SK-N-SH treated with all-trans-retinoic acid at 6 μM for 48 hours (cell line): ENCODE measurements around the gene CDKL2.
A peak's percentile ranks its signal among the peaks of the same experiment; 100 is the strongest.

ENCODE experiments used
- ATAC-seq: fragments of 200-7000 bp; cut with Tn5 transposase; 3 replicates; pipeline ENCODE4 v1.9.1; 2020; ENCODE audit warnings: mild to moderate bottlenecking, moderate library complexity
- ARNTL ChIP-seq: fragments of 450-650 bp; formaldehyde crosslinking; IDR thresholded peaks from 2 replicates; pipeline ENCODE4 v1.5.0; 2020; ENCODE audit warnings: low read depth, mild to moderate bottlenecking, moderate library complexity, borderline replicate concordance
- BACH2 ChIP-seq: fragments of 250-450 bp; sonication (Bioruptor Pico); IDR thresholded peaks from 2 replicates; pipeline ENCODE4 v1.9.0; 2021; ENCODE audit warnings: mild to moderate bottlenecking, borderline replicate concordance
- CSDC2 ChIP-seq: fragments of 250-450 bp; sonication (Bioruptor Pico); IDR thresholded peaks from 2 replicates; pipeline ENCODE4 v1.5.0; 2020; ENCODE audit warnings: mild to moderate bottlenecking, moderate library complexity
- GLIS3 ChIP-seq: fragments of 250-450 bp; sonication (Bioruptor Pico); IDR thresholded peaks from 2 replicates; pipeline ENCODE4 v1.5.0; 2020; ENCODE audit warnings: mild to moderate bottlenecking, moderate library complexity
- ISL1 ChIP-seq: fragments of 250-450 bp; sonication (Bioruptor Pico); IDR thresholded peaks from 2 replicates; pipeline ENCODE4 v2.1.2; 2022; ENCODE audit warnings: mild to moderate bottlenecking, moderate library complexity
- OSR1 ChIP-seq: fragments of 250-450 bp; sonication (Bioruptor Pico); IDR thresholded peaks from 2 replicates; pipeline ENCODE4 v1.8.0; 2022; ENCODE audit warnings: moderate library complexity, mild to moderate bottlenecking, inconsistent platforms
- PPARA ChIP-seq: fragments of 250-450 bp; sonication (Bioruptor Pico); IDR thresholded peaks from 2 replicates; pipeline ENCODE4 v1.5.0; 2020; ENCODE audit warnings: mild to moderate bottlenecking, borderline replicate concordance
- RARB ChIP-seq: fragments of 250-450 bp; sonication (Bioruptor Pico); IDR thresholded peaks from 2 replicates; pipeline ENCODE4 v1.8.0; 2021; ENCODE audit warnings: mild to moderate bottlenecking, moderate library complexity
- SNAI2 ChIP-seq: fragments of 250-450 bp; sonication (Bioruptor Pico); IDR thresholded peaks from 2 replicates; pipeline ENCODE4 v1.5.0; 2020; ENCODE audit warnings: mild to moderate bottlenecking, moderate library complexity
- TCF4 ChIP-seq: fragments of 250-450 bp; sonication (Bioruptor Pico); IDR thresholded peaks from 2 replicates; pipeline ENCODE4 v1.8.0; 2021; ENCODE audit warnings: mild to moderate bottlenecking, moderate library complexity, borderline replicate concordance
- TOX ChIP-seq: fragments of 250-450 bp; sonication (Bioruptor Pico); IDR thresholded peaks from 2 replicates; pipeline ENCODE4 v1.8.0; 2021; ENCODE audit warnings: mild to moderate bottlenecking, moderate library complexity, borderline replicate concordance
- ZFP3 ChIP-seq: fragments of 250-450 bp; sonication (Bioruptor Pico); IDR thresholded peaks from 2 replicates; pipeline ENCODE4 v1.5.0; 2020; ENCODE audit warnings: mild to moderate bottlenecking, moderate library complexity
- ZFP30 ChIP-seq: fragments of 450-650 bp; formaldehyde crosslinking; IDR thresholded peaks from 2 replicates; pipeline ENCODE4 v1.5.0; 2022; ENCODE audit warnings: mild to moderate bottlenecking, moderate library complexity
- ZNF565 ChIP-seq: fragments of 450-650 bp; formaldehyde crosslinking; conservative IDR thresholded peaks from 2 replicates; pipeline ENCODE4 v1.5.0; 2020; ENCODE audit warnings: low read depth, mild to moderate bottlenecking, moderate library complexity
- ZNF70 ChIP-seq: fragments of 450-650 bp; formaldehyde crosslinking; IDR thresholded peaks from 2 replicates; pipeline ENCODE4 v1.5.0; 2020; ENCODE audit warnings: mild to moderate bottlenecking, moderate library complexity
- ZNF8 ChIP-seq: fragments of 450-650 bp; formaldehyde crosslinking; IDR thresholded peaks from 2 replicates; pipeline ENCODE4 v1.5.0; 2020; ENCODE audit warnings: mild to moderate bottlenecking, moderate library complexity
- TF ChIP-seq, protein P1 (sequence below): fragments of 250-450 bp; sonication (Bioruptor Pico); IDR thresholded peaks from 2 replicates; pipeline ENCODE4 v1.8.0; 2021; ENCODE audit warnings: low read depth, mild to moderate bottlenecking, moderate library complexity, borderline replicate concordance
- TF ChIP-seq, protein P2 (sequence below): fragments of 250-450 bp; sonication (Bioruptor Pico); IDR thresholded peaks from 2 replicates; pipeline ENCODE4 v1.8.0; 2020; ENCODE audit warnings: mild to moderate bottlenecking, moderate library complexity, borderline replicate concordance
- TF ChIP-seq, protein P3 (sequence below): fragments of 250-450 bp; sonication (Bioruptor Pico); IDR thresholded peaks from 2 replicates; pipeline ENCODE4 v1.5.0; 2020; ENCODE audit warnings: mild to moderate bottlenecking, moderate library complexity
- TF ChIP-seq, protein P4 (sequence below): fragments of 250-450 bp; sonication (Bioruptor Pico); IDR thresholded peaks from 2 replicates; pipeline ENCODE4 v1.5.1; 2021; ENCODE audit warnings: mild to moderate bottlenecking, moderate library complexity

The CDKL2 gene

DNA sequence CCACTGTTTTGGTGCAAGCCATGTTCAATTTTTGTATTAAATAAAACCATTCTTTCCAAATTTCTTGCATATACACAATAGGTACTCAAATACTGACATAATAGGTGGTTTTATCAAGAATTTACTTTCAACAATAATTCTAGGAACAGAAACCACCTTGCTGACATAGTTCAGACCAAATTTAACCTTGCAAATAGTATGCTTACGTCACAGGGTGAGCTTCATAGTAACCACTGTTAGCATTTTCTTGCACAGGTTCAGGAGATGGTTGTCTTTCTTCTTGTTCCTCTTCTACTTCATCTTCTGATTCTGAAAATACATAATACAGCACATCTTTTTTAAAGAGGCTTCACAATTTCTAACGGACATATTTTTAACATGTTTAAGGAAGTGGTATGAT, 25.2 kb upstream of the CDKL2 start (continued):
- TF ChIP-seq, protein P1, sequence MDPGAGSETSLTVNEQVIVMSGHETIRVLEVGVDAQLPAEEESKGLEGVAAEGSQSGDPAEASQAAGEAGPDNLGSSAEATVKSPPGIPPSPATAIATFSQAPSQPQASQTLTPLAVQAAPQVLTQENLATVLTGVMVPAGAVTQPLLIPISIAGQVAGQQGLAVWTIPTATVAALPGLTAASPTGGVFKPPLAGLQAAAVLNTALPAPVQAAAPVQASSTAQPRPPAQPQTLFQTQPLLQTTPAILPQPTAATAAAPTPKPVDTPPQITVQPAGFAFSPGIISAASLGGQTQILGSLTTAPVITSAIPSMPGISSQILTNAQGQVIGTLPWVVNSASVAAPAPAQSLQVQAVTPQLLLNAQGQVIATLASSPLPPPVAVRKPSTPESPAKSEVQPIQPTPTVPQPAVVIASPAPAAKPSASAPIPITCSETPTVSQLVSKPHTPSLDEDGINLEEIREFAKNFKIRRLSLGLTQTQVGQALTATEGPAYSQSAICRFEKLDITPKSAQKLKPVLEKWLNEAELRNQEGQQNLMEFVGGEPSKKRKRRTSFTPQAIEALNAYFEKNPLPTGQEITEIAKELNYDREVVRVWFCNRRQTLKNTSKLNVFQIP (CRISPR knock-in tag), result no peak
- TF ChIP-seq TOX (CRISPR knock-in tag), result no peak

DNA sequence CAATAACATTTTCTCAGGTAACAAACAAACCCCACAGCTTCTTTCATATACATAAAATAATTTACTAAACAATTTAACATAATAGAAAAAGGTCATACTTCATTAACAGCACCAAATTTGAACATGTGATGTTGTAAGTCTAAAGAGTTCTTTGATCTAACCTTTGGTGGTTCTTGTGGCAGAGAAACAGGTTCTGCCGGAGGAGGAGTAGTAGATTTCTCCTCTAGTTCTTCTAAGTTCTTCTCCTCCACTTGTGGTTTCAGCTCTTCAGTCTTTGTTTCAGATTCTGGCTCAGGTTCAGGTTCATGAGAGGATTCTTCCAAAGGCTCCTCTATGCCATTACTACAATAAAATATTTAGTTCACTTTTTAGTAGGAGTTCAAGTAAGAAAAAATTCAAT, 24.6 kb upstream of the CDKL2 start:
- ATAC-seq, result no peak
- TF ChIP-seq ZNF8 (CRISPR knock-in tag) (no peak), RARB (CRISPR knock-in tag) (no peak), GLIS3 (CRISPR knock-in tag) (no peak), TCF4 (CRISPR knock-in tag) (no peak), PPARA (CRISPR knock-in tag) (no peak), BACH2 (CRISPR knock-in tag) (no peak), ISL1 (no peak), ZFP3 (CRISPR knock-in tag) (no peak), ZNF565 (CRISPR knock-in tag) (no peak), OSR1 (CRISPR knock-in tag) (no peak), ARNTL (CRISPR knock-in tag) (no peak), ZFP30 (no peak), ZNF70 (CRISPR knock-in tag) (no peak)
- TF ChIP-seq, protein P1 (CRISPR knock-in tag), result no peak
- TF ChIP-seq, protein P2, sequence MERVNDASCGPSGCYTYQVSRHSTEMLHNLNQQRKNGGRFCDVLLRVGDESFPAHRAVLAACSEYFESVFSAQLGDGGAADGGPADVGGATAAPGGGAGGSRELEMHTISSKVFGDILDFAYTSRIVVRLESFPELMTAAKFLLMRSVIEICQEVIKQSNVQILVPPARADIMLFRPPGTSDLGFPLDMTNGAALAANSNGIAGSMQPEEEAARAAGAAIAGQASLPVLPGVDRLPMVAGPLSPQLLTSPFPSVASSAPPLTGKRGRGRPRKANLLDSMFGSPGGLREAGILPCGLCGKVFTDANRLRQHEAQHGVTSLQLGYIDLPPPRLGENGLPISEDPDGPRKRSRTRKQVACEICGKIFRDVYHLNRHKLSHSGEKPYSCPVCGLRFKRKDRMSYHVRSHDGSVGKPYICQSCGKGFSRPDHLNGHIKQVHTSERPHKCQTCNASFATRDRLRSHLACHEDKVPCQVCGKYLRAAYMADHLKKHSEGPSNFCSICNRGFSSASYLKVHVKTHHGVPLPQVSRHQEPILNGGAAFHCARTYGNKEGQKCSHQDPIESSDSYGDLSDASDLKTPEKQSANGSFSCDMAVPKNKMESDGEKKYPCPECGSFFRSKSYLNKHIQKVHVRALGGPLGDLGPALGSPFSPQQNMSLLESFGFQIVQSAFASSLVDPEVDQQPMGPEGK (CRISPR knock-in tag), result no peak
- TF ChIP-seq, protein P3, sequence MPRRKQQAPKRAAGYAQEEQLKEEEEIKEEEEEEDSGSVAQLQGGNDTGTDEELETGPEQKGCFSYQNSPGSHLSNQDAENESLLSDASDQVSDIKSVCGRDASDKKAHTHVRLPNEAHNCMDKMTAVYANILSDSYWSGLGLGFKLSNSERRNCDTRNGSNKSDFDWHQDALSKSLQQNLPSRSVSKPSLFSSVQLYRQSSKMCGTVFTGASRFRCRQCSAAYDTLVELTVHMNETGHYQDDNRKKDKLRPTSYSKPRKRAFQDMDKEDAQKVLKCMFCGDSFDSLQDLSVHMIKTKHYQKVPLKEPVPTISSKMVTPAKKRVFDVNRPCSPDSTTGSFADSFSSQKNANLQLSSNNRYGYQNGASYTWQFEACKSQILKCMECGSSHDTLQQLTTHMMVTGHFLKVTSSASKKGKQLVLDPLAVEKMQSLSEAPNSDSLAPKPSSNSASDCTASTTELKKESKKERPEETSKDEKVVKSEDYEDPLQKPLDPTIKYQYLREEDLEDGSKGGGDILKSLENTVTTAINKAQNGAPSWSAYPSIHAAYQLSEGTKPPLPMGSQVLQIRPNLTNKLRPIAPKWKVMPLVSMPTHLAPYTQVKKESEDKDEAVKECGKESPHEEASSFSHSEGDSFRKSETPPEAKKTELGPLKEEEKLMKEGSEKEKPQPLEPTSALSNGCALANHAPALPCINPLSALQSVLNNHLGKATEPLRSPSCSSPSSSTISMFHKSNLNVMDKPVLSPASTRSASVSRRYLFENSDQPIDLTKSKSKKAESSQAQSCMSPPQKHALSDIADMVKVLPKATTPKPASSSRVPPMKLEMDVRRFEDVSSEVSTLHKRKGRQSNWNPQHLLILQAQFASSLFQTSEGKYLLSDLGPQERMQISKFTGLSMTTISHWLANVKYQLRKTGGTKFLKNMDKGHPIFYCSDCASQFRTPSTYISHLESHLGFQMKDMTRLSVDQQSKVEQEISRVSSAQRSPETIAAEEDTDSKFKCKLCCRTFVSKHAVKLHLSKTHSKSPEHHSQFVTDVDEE, result no peak
- TF ChIP-seq, protein P4, sequence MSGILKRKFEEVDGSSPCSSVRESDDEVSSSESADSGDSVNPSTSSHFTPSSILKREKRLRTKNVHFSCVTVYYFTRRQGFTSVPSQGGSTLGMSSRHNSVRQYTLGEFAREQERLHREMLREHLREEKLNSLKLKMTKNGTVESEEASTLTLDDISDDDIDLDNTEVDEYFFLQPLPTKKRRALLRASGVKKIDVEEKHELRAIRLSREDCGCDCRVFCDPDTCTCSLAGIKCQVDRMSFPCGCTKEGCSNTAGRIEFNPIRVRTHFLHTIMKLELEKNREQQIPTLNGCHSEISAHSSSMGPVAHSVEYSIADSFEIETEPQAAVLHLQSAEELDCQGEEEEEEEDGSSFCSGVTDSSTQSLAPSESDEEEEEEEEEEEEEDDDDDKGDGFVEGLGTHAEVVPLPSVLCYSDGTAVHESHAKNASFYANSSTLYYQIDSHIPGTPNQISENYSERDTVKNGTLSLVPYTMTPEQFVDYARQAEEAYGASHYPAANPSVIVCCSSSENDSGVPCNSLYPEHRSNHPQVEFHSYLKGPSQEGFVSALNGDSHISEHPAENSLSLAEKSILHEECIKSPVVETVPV, result no peak

DNA sequence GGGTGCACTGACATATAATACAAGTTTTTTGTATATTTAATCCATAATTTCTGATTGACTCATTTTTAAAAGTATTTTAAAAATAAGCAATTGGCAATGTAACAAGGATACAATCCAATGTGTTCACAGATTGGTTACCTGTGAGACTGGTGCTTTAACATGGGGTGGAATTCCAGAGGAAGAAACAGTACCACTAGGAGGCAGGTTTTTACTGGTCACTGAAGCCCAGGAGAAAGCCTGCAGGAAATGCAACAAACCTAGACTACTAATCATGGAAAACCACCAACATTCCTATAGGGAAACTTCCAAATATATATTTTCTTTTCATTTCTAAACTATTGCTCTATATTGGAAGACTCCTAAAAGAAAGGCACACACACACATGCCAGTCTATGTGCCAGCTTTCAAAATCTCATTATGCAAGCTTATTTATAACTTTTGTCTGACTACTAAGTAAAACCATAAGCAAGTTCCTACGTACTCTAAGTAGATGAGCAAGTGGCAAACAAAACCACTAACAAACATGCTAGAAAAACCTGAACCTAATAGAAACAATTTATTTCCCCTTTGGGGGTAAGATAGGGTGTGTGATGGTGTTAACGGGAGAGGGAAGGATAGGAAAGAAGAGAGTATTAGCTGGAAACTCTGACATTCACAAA, 23.6 kb upstream of the CDKL2 start:
- ATAC-seq, result peak; percentile 90
- no peak for TF ChIP-seq ISL1
- TF ChIP-seq ZNF565 (CRISPR knock-in tag), result no peak
- TF ChIP-seq RARB (CRISPR knock-in tag), result no peak
- no peak for TF ChIP-seq CSDC2 (CRISPR knock-in tag)
- TF ChIP-seq ZFP30, result no peak
- TF ChIP-seq BACH2 (CRISPR knock-in tag), result no peak
- TF ChIP-seq ARNTL (CRISPR knock-in tag), result no peak
- no peak for TF ChIP-seq SNAI2 (CRISPR knock-in tag)
- TF ChIP-seq, protein P2 (CRISPR knock-in tag), result no peak
- TF ChIP-seq, protein P3, result no peak
- no peak for TF ChIP-seq TCF4 (CRISPR knock-in tag)
- TF ChIP-seq OSR1 (CRISPR knock-in tag), result no peak
- no peak for TF ChIP-seq ZNF8 (CRISPR knock-in tag)
- TF ChIP-seq PPARA (CRISPR knock-in tag), result no peak
- no peak for TF ChIP-seq ZNF70 (CRISPR knock-in tag)
- TF ChIP-seq GLIS3 (CRISPR knock-in tag), result no peak
